ENCODE measurements around the gene STK32A. TPM values are rescaled to one million over a fixed set of nuclear protein-coding genes. Genes with fewer than 3 reads are reported as not detected.

STK32A gene
- total and polyA plus RNA-seq, 2 donors, result 0.09 to 0.14 TPM

- no peak for DNase-seq (ENCODE audit: low read depth in 6 of 9, low spot score in 9 of 9)
- Histone ChIP-seq H3K4me1 (ENCODE audit: control insufficient read depth in 2 of 2, insufficient read depth in 2 of 2, low read length in 2 of 2) (no peaks in the 10 kb centered on the region), H3K27ac (ENCODE audit: low read depth in 1 of 2, low read length in 1 of 2) (peak overlapping the region in 1 of 2 donors; percentile 31), H3K4me3 (ENCODE audit: low read length in 2 of 2) (no peak overlapping the region), H3K9me3 (ENCODE audit: control insufficient read depth in 2 of 2, insufficient read depth in 1 of 2, low read length in 1 of 2) (no peaks in the 10 kb centered on the region), H3K36me3 (ENCODE audit: control insufficient read depth in 2 of 2, insufficient read depth in 2 of 2, low read length in 1 of 2) (no peaks in the 10 kb centered on the region), H3K27me3 (ENCODE audit: control insufficient read depth in 2 of 2, insufficient read depth in 1 of 2, low read length in 1 of 2) (no peaks in the 10 kb centered on the region)
- 93% methylated on average over 1 of the region's 1 CpG for WGBS
These were observed 169.9 kb downstream of the STK32A start for GRCh38 chr5:147404706-147405105.

GRCh38 chr5:147406636-147407035 is 171.8 kb downstream of the STK32A start:
- H3K36me3 ChIP-seq (ENCODE audit: control insufficient read depth in 2 of 2, insufficient read depth in 2 of 2, low read length in 1 of 2), result no peaks in the 10 kb centered on the region
- WGBS, result 94% methylated on average over 1 of the region's 1 CpG
- no peak overlapping the region for H3K27ac ChIP-seq (ENCODE audit: low read depth in 1 of 2, low read length in 1 of 2)
- H3K4me3 ChIP-seq (ENCODE audit: low read length in 2 of 2), result no peak overlapping the region
- DNase-seq (ENCODE audit: low read depth in 6 of 9, low spot score in 9 of 9), result no peak
- H3K9me3 ChIP-seq (ENCODE audit: control insufficient read depth in 2 of 2, insufficient read depth in 1 of 2, low read length in 1 of 2), result no peaks in the 10 kb centered on the region
- H3K4me1 ChIP-seq (ENCODE audit: control insufficient read depth in 2 of 2, insufficient read depth in 2 of 2, low read length in 2 of 2), result no peaks in the 10 kb centered on the region
- no peaks in the 10 kb centered on the region for H3K27me3 ChIP-seq (ENCODE audit: control insufficient read depth in 2 of 2, insufficient read depth in 1 of 2, low read length in 1 of 2)

- H3K27me3 ChIP-seq (ENCODE audit: control insufficient read depth in 2 of 2, insufficient read depth in 1 of 2, low read length in 1 of 2), result no peaks in the 10 kb centered on the region
- H3K27ac ChIP-seq (ENCODE audit: low read depth in 1 of 2, low read length in 1 of 2), result no peak overlapping the region
- H3K9me3 ChIP-seq (ENCODE audit: control insufficient read depth in 2 of 2, insufficient read depth in 1 of 2, low read length in 1 of 2), result no peaks in the 10 kb centered on the region
- DNase-seq (ENCODE audit: low read depth in 6 of 9, low spot score in 9 of 9), result no peak
- H3K4me1 ChIP-seq (ENCODE audit: control insufficient read depth in 2 of 2, insufficient read depth in 2 of 2, low read length in 2 of 2), result no peaks in the 10 kb centered on the region
- H3K36me3 ChIP-seq (ENCODE audit: control insufficient read depth in 2 of 2, insufficient read depth in 2 of 2, low read length in 1 of 2), result no peaks in the 10 kb centered on the region
- H3K4me3 ChIP-seq (ENCODE audit: low read length in 2 of 2), result no peak overlapping the region
- 90% methylated on average over 8 of the region's 8 CpGs for WGBS
These were observed 172.4 kb downstream of the STK32A start for GRCh38 chr5:147407094-147407681.

GRCh38 chr5:147408980-147409379 is 174.2 kb downstream of the STK32A start:
- Histone ChIP-seq H3K36me3 (ENCODE audit: control insufficient read depth in 2 of 2, insufficient read depth in 2 of 2, low read length in 1 of 2) (no peaks in the 10 kb centered on the region), H3K9me3 (ENCODE audit: control insufficient read depth in 2 of 2, insufficient read depth in 1 of 2, low read length in 1 of 2) (no peaks in the 10 kb centered on the region), H3K27ac (ENCODE audit: low read depth in 1 of 2, low read length in 1 of 2) (no peak overlapping the region), H3K27me3 (ENCODE audit: control insufficient read depth in 2 of 2, insufficient read depth in 1 of 2, low read length in 1 of 2) (no peaks in the 10 kb centered on the region), H3K4me1 (ENCODE audit: control insufficient read depth in 2 of 2, insufficient read depth in 2 of 2, low read length in 2 of 2) (no peaks in the 10 kb centered on the region), H3K4me3 (ENCODE audit: low read length in 2 of 2) (no peak overlapping the region)
- no peak for DNase-seq (ENCODE audit: low read depth in 6 of 9, low spot score in 9 of 9)
- WGBS, result 96% methylated on average over 2 of the region's 2 CpGs

- Histone ChIP-seq H3K9me3 (ENCODE audit: control insufficient read depth in 2 of 2, insufficient read depth in 1 of 2, low read length in 1 of 2) (no peaks in the 10 kb centered on the region), H3K36me3 (ENCODE audit: control insufficient read depth in 2 of 2, insufficient read depth in 2 of 2, low read length in 1 of 2) (no peaks in the 10 kb centered on the region), H3K4me1 (ENCODE audit: control insufficient read depth in 2 of 2, insufficient read depth in 2 of 2, low read length in 2 of 2) (no peaks in the 10 kb centered on the region), H3K4me3 (ENCODE audit: low read length in 2 of 2) (no peak overlapping the region), H3K27me3 (ENCODE audit: control insufficient read depth in 2 of 2, insufficient read depth in 1 of 2, low read length in 1 of 2) (no peaks in the 10 kb centered on the region), H3K27ac (ENCODE audit: low read depth in 1 of 2, low read length in 1 of 2) (no peak overlapping the region)
- WGBS, result 92% methylated on average over 8 of the region's 8 CpGs
- DNase-seq (ENCODE audit: low read depth in 6 of 9, low spot score in 9 of 9), result no peak
These were observed 175.9 kb downstream of the STK32A start for GRCh38 chr5:147410496-147411358.

- Histone ChIP-seq H3K4me1 (ENCODE audit: control insufficient read depth in 2 of 2, insufficient read depth in 2 of 2, low read length in 2 of 2) (no peaks in the 10 kb centered on the region), H3K27ac (ENCODE audit: low read depth in 1 of 2, low read length in 1 of 2) (no peak overlapping the region), H3K4me3 (ENCODE audit: low read length in 2 of 2) (no peak overlapping the region), H3K36me3 (ENCODE audit: control insufficient read depth in 2 of 2, insufficient read depth in 2 of 2, low read length in 1 of 2) (no peaks in the 10 kb centered on the region), H3K9me3 (ENCODE audit: control insufficient read depth in 2 of 2, insufficient read depth in 1 of 2, low read length in 1 of 2) (no peaks in the 10 kb centered on the region), H3K27me3 (ENCODE audit: control insufficient read depth in 2 of 2, insufficient read depth in 1 of 2, low read length in 1 of 2) (no peaks in the 10 kb centered on the region)
- DNase-seq (ENCODE audit: low read depth in 6 of 9, low spot score in 9 of 9), result no peak
- WGBS, result 78% methylated on average over 8 of the region's 8 CpGs
These were observed 176.8 kb downstream of the STK32A start for GRCh38 chr5:147411359-147412319.

- H3K4me1 ChIP-seq (ENCODE audit: control insufficient read depth in 2 of 2, insufficient read depth in 2 of 2, low read length in 2 of 2), result no peaks in the 10 kb centered on the region
- no peak overlapping the region for H3K27ac ChIP-seq (ENCODE audit: low read depth in 1 of 2, low read length in 1 of 2)
- DNase-seq (ENCODE audit: low read depth in 6 of 9, low spot score in 9 of 9), result no peak
- H3K4me3 ChIP-seq (ENCODE audit: low read length in 2 of 2), result no peak overlapping the region
- 90% methylated on average over 2 of the region's 2 CpGs for WGBS
- no peaks in the 10 kb centered on the region for H3K36me3 ChIP-seq (ENCODE audit: control insufficient read depth in 2 of 2, insufficient read depth in 2 of 2, low read length in 1 of 2)
- no peaks in the 10 kb centered on the region for H3K9me3 ChIP-seq (ENCODE audit: control insufficient read depth in 2 of 2, insufficient read depth in 1 of 2, low read length in 1 of 2)
- no peaks in the 10 kb centered on the region for H3K27me3 ChIP-seq (ENCODE audit: control insufficient read depth in 2 of 2, insufficient read depth in 1 of 2, low read length in 1 of 2)
These were observed 177.7 kb downstream of the STK32A start for GRCh38 chr5:147412561-147412960.

GRCh38 chr5:147413266-147413665 is 178.4 kb downstream of the STK32A start:
- no peak for DNase-seq (ENCODE audit: low read depth in 6 of 9, low spot score in 9 of 9)
- Histone ChIP-seq H3K27me3 (ENCODE audit: control insufficient read depth in 2 of 2, insufficient read depth in 1 of 2, low read length in 1 of 2) (no peaks in the 10 kb centered on the region), H3K4me3 (ENCODE audit: low read length in 2 of 2) (no peak overlapping the region), H3K27ac (ENCODE audit: low read depth in 1 of 2, low read length in 1 of 2) (no peak overlapping the region), H3K9me3 (ENCODE audit: control insufficient read depth in 2 of 2, insufficient read depth in 1 of 2, low read length in 1 of 2) (no peaks in the 10 kb centered on the region), H3K36me3 (ENCODE audit: control insufficient read depth in 2 of 2, insufficient read depth in 2 of 2, low read length in 1 of 2) (no peaks in the 10 kb centered on the region), H3K4me1 (ENCODE audit: control insufficient read depth in 2 of 2, insufficient read depth in 2 of 2, low read length in 2 of 2) (no peaks in the 10 kb centered on the region)
- 94% methylated on average over 3 of the region's 3 CpGs for WGBS

- WGBS, result 94% methylated on average over 3 of the region's 3 CpGs
- H3K27me3 ChIP-seq (ENCODE audit: control insufficient read depth in 2 of 2, insufficient read depth in 1 of 2, low read length in 1 of 2), result no peaks in the 10 kb centered on the region
- no peaks in the 10 kb centered on the region for H3K4me1 ChIP-seq (ENCODE audit: control insufficient read depth in 2 of 2, insufficient read depth in 2 of 2, low read length in 2 of 2)
- DNase-seq (ENCODE audit: low read depth in 6 of 9, low spot score in 9 of 9), result no peak
- H3K27ac ChIP-seq (ENCODE audit: low read depth in 1 of 2, low read length in 1 of 2), result no peak overlapping the region
- H3K4me3 ChIP-seq (ENCODE audit: low read length in 2 of 2), result no peak overlapping the region
- no peaks in the 10 kb centered on the region for H3K36me3 ChIP-seq (ENCODE audit: control insufficient read depth in 2 of 2, insufficient read depth in 2 of 2, low read length in 1 of 2)
- H3K9me3 ChIP-seq (ENCODE audit: control insufficient read depth in 2 of 2, insufficient read depth in 1 of 2, low read length in 1 of 2), result no peaks in the 10 kb centered on the region
These were observed 180.8 kb downstream of the STK32A start for GRCh38 chr5:147415651-147416050.

Data from thymus (tissue), 11 donors.